ENCODE results near the gene GRM3. TPM values are rescaled to one million over a fixed set of nuclear protein-coding genes. Genes with fewer than 3 reads are reported as not detected.

GRM3 gene
- total RNA-seq, 2 donors from 2014 or later, result not detected

GRCh38 chr7:86664991-86665390 is 21.3 kb downstream of the GRM3 start:
- Histone ChIP-seq H3K9me3 (no peaks in the 10 kb centered on the region), H3K27me3 (replicated peaks; ENCODE audit: insufficient read depth) (no peaks in the 10 kb centered on the region), H3K4me1 (replicated peaks) (no peaks in the 10 kb centered on the region), H3K36me3 (no peaks in the 10 kb centered on the region), H3K4me3 (no peak overlapping the region), H3K27ac (no peak overlapping the region)
- intact Hi-C loops (cut with DNase I), result no loop called here
- 94% methylated on average over 5 of the region's 5 CpGs for WGBS
- DNase-seq (ENCODE audit: low spot score), result no peak
- TF ChIP-seq POLR2AphosphoS5 (IDR thresholded peaks at IDR 0.05) (no peak), POLR2A (IDR thresholded peaks at IDR 0.05) (no peak)
- TF ChIP-seq, protein P1, sequence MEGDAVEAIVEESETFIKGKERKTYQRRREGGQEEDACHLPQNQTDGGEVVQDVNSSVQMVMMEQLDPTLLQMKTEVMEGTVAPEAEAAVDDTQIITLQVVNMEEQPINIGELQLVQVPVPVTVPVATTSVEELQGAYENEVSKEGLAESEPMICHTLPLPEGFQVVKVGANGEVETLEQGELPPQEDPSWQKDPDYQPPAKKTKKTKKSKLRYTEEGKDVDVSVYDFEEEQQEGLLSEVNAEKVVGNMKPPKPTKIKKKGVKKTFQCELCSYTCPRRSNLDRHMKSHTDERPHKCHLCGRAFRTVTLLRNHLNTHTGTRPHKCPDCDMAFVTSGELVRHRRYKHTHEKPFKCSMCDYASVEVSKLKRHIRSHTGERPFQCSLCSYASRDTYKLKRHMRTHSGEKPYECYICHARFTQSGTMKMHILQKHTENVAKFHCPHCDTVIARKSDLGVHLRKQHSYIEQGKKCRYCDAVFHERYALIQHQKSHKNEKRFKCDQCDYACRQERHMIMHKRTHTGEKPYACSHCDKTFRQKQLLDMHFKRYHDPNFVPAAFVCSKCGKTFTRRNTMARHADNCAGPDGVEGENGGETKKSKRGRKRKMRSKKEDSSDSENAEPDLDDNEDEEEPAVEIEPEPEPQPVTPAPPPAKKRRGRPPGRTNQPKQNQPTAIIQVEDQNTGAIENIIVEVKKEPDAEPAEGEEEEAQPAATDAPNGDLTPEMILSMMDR (IDR thresholded peaks at IDR 0.05), result no peak

GRCh38 chr7:86665669-86666068 is 22.0 kb downstream of the GRM3 start:
- H3K4me3 ChIP-seq, result no peak overlapping the region
- intact Hi-C loops (cut with DNase I), result no loop called here
- TF ChIP-seq, protein P1 (IDR thresholded peaks at IDR 0.05), result no peak
- no peak for TF ChIP-seq POLR2A (IDR thresholded peaks at IDR 0.05)
- TF ChIP-seq POLR2AphosphoS5 (IDR thresholded peaks at IDR 0.05), result no peak
- no peaks in the 10 kb centered on the region for H3K36me3 ChIP-seq
- H3K27me3 ChIP-seq (replicated peaks; ENCODE audit: insufficient read depth), result no peaks in the 10 kb centered on the region
- H3K9me3 ChIP-seq, result no peaks in the 10 kb centered on the region
- H3K4me1 ChIP-seq (replicated peaks), result no peaks in the 10 kb centered on the region
- H3K27ac ChIP-seq, result no peak overlapping the region
- WGBS, result 24% methylated on average over 2 of the region's 2 CpGs
- DNase-seq (ENCODE audit: low spot score), result no peak

DNA sequence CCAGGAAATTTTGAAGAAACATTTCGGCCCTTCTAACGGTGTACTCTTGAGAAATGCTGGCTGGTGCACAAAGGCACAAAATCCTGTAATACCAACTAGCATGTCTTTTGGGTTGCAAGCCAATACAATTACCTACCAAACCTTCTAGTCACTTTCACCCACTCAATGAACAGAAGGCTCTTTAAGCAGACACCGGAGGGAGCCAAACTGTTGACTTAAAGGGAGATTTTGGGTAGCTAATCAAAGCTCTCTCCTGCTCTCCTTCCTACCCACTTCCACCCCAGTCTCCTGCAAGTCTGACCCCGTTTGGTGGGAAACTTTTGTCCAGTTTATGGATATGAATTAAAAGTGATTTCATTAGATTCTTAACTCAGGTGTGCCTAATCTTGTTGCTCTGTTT is 24.0 kb downstream of the GRM3 start:
- H3K4me1 ChIP-seq (replicated peaks), result no peaks in the 10 kb centered on the region
- H3K27me3 ChIP-seq (replicated peaks; ENCODE audit: insufficient read depth), result no peaks in the 10 kb centered on the region
- DNase-seq (ENCODE audit: low spot score), result no peak
- intact Hi-C loops (cut with DNase I), result no loop called here
- TF ChIP-seq POLR2AphosphoS5 (IDR thresholded peaks at IDR 0.05) (no peak), POLR2A (IDR thresholded peaks at IDR 0.05) (no peak)
- TF ChIP-seq, protein P1 (IDR thresholded peaks at IDR 0.05), result no peak
- no peak overlapping the region for H3K27ac ChIP-seq
- no peaks in the 10 kb centered on the region for H3K36me3 ChIP-seq
- WGBS, result 39% methylated on average over 4 of the region's 4 CpGs
- no peak overlapping the region for H3K4me3 ChIP-seq
- H3K9me3 ChIP-seq, result no peaks in the 10 kb centered on the region

- Histone ChIP-seq H3K27ac (no peak overlapping the region), H3K4me1 (replicated peaks) (no peaks in the 10 kb centered on the region), H3K4me3 (no peak overlapping the region), H3K27me3 (replicated peaks; ENCODE audit: insufficient read depth) (no peaks in the 10 kb centered on the region), H3K9me3 (no peaks in the 10 kb centered on the region), H3K36me3 (no peaks in the 10 kb centered on the region)
- intact Hi-C loops (cut with DNase I), result no loop called here
- TF ChIP-seq POLR2A (IDR thresholded peaks at IDR 0.05), result no peak
- no peak for TF ChIP-seq POLR2AphosphoS5 (IDR thresholded peaks at IDR 0.05)
- TF ChIP-seq, protein P1 (IDR thresholded peaks at IDR 0.05), result no peak
- no peak for DNase-seq (ENCODE audit: low spot score)
- WGBS, result 33% methylated on average over 3 of the region's 3 CpGs
Observed at GRCh38 chr7:86668315-86668714, 24.6 kb downstream of the GRM3 start.

GRCh38 chr7:86687831-86688230 is 44.1 kb downstream of the GRM3 start:
- WGBS, result 90% methylated on average over 1 of the region's 1 CpG
- TF ChIP-seq POLR2AphosphoS5 (IDR thresholded peaks at IDR 0.05) (no peak), POLR2A (IDR thresholded peaks at IDR 0.05) (no peak)
- TF ChIP-seq, protein P1 (IDR thresholded peaks at IDR 0.05), result no peak
- no peaks in the 10 kb centered on the region for H3K9me3 ChIP-seq
- no peak for DNase-seq (ENCODE audit: low spot score)
- no peaks in the 10 kb centered on the region for H3K27me3 ChIP-seq (replicated peaks; ENCODE audit: insufficient read depth)
- no peaks in the 10 kb centered on the region for H3K4me1 ChIP-seq (replicated peaks)
- H3K36me3 ChIP-seq, result no peaks in the 10 kb centered on the region
- no peak overlapping the region for H3K4me3 ChIP-seq
- intact Hi-C loops (cut with DNase I), result no loop called here
- H3K27ac ChIP-seq, result no peak overlapping the region
